ENCODE data around the gene MRPS27. TPM values are rescaled to one million over a fixed set of nuclear protein-coding genes. Genes with fewer than 3 reads are reported as not detected.

Gene MRPS27
- total and polyA plus RNA-seq, 4 donors = 17.6 to 38.7 (median 34.9) TPM

DNA sequence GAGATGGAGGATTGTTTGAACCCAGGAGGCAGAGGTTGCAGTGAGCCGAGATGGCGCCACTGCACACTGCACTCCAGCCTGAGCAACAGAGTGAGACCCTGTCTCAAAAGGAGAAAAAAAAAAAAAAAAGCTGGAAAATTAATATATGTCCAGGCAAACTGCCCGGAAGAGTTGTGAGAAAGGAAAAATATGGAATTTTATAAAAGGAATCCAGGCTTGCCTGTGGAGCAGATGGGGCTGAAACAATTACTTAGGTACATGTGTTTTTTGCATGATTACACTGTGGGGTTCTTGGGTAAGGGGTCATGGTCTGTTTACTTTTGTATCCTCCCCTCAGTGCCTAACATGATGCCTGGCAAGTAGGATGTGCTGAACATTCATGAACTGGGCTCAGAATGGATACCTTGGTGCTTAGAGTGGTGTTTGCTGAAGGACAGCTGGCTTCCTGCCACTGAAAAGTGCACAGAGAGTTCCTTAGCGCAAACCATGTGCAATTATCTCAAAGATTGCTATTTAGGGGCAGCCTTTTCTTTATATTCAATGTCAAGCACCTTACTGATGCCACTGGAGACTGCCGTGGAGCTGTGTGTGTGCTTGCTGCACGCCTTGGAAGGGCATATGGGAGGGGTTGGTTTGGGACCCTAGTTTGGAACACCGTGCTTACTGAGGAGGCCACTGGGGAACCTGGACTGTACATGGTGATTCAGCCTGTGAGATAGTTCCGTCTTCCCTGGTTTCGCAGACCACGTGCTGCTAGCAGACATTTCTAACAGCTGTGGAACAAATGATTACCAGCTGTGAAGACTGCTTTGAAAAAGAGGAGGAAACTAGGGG lies 134.3 kb downstream of the MRPS27 start:
- Histone ChIP-seq H3K9ac (ENCODE audit: low read depth in 1 of 2, low read length in 2 of 2) (no peak overlapping the region), H3K27ac (ENCODE audit: low read depth in 1 of 2, low read length in 2 of 2) (no peak overlapping the region), H3K4me1 (ENCODE audit: control insufficient read depth in 4 of 4, insufficient read depth in 4 of 4, low read length in 3 of 4) (no peaks in the 10 kb centered on the region), H3K36me3 (ENCODE audit: control insufficient read depth in 4 of 4, insufficient read depth in 3 of 4, low read depth in 1 of 4, low read length in 3 of 4) (no peaks in the 10 kb centered on the region), H3K27me3 (ENCODE audit: control insufficient read depth in 4 of 4, insufficient read depth in 4 of 4, low read length in 3 of 4) (peaks cover 0 to 10% (median 0%) of the 10 kb centered on the region in 4 donors), H3K4me3 (ENCODE audit: low read depth in 1 of 3, low read length in 3 of 3) (no peak overlapping the region), H3K9me3 (ENCODE audit: control insufficient read depth in 4 of 4, low read length in 3 of 4) (no peaks in the 10 kb centered on the region)
- 92% methylated on average over 10 of the region's 10 CpGs for WGBS
- DNase-seq (ENCODE audit: low spot score) = no peak
- TF ChIP-seq YY1 (IDR thresholded peaks at IDR 0.05) (no peak), TAF1 (conservative IDR thresholded peaks at IDR 0.05) (no peak)

- H3K4me3 ChIP-seq (ENCODE audit: low read depth in 1 of 3, low read length in 3 of 3) = no peak overlapping the region
- H3K36me3 ChIP-seq (ENCODE audit: control insufficient read depth in 4 of 4, insufficient read depth in 3 of 4, low read depth in 1 of 4, low read length in 3 of 4) = no peaks in the 10 kb centered on the region
- WGBS = 89% methylated on average over 3 of the region's 3 CpGs
- no peak for DNase-seq (ENCODE audit: low spot score)
- H3K4me1 ChIP-seq (ENCODE audit: control insufficient read depth in 4 of 4, insufficient read depth in 4 of 4, low read length in 3 of 4) = no peaks in the 10 kb centered on the region
- peaks cover 0 to 10% (median 0%) of the 10 kb centered on the region in 4 donors for H3K27me3 ChIP-seq (ENCODE audit: control insufficient read depth in 4 of 4, insufficient read depth in 4 of 4, low read length in 3 of 4)
- no peaks in the 10 kb centered on the region for H3K9me3 ChIP-seq (ENCODE audit: control insufficient read depth in 4 of 4, low read length in 3 of 4)
- TF ChIP-seq YY1 (IDR thresholded peaks at IDR 0.05) = no peak
- TF ChIP-seq HNF4G (IDR thresholded peaks at IDR 0.05) = no peak
- no peak for TF ChIP-seq TAF1 (conservative IDR thresholded peaks at IDR 0.05)
- TF ChIP-seq EGR1 (IDR thresholded peaks at IDR 0.05; ENCODE audit: low read depth in 2 of 2) = no peak
- TF ChIP-seq ZBTB33 (IDR thresholded peaks at IDR 0.05) = no peak
- TF ChIP-seq, protein P1, sequence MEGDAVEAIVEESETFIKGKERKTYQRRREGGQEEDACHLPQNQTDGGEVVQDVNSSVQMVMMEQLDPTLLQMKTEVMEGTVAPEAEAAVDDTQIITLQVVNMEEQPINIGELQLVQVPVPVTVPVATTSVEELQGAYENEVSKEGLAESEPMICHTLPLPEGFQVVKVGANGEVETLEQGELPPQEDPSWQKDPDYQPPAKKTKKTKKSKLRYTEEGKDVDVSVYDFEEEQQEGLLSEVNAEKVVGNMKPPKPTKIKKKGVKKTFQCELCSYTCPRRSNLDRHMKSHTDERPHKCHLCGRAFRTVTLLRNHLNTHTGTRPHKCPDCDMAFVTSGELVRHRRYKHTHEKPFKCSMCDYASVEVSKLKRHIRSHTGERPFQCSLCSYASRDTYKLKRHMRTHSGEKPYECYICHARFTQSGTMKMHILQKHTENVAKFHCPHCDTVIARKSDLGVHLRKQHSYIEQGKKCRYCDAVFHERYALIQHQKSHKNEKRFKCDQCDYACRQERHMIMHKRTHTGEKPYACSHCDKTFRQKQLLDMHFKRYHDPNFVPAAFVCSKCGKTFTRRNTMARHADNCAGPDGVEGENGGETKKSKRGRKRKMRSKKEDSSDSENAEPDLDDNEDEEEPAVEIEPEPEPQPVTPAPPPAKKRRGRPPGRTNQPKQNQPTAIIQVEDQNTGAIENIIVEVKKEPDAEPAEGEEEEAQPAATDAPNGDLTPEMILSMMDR (IDR thresholded peaks at IDR 0.05; ENCODE audit: low read depth, low read length, missing input control) = no peak
- H3K27ac ChIP-seq (ENCODE audit: low read depth in 1 of 2, low read length in 2 of 2) = no peak overlapping the region
- H3K9ac ChIP-seq (ENCODE audit: low read depth in 1 of 2, low read length in 2 of 2) = no peak overlapping the region
Measured at GRCh38 chr5:72184408-72184807, 135.6 kb downstream of the MRPS27 start.

DNA sequence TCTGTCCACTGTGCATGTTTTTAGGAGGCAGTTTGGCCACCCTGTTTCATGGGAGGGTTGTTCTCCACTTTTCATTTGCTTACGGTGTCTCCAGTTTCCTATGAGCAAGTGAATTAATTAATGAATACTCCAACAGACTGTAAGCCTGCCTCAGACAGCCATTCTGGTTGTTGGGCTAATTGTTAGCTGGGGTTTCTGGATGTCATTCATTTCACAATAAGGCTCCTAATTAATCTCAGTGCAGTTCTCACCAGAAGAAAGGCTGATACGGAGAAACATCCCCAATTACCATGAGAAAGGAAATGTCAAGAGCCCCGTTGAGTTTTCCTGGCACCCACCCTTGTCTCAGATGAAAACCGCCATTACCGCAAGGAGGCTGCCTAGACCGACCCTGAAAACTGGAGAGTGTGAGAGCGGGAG lies 136.9 kb downstream of the MRPS27 start:
- Histone ChIP-seq H3K9me3 (ENCODE audit: control insufficient read depth in 4 of 4, low read length in 3 of 4) (no peaks in the 10 kb centered on the region), H3K27ac (ENCODE audit: low read depth in 1 of 2, low read length in 2 of 2) (no peak overlapping the region), H3K4me3 (ENCODE audit: low read depth in 1 of 3, low read length in 3 of 3) (no peak overlapping the region), H3K9ac (ENCODE audit: low read depth in 1 of 2, low read length in 2 of 2) (no peak overlapping the region), H3K27me3 (ENCODE audit: control insufficient read depth in 4 of 4, insufficient read depth in 4 of 4, low read length in 3 of 4) (peaks cover 0 to 10% (median 0%) of the 10 kb centered on the region in 4 donors), H3K36me3 (ENCODE audit: control insufficient read depth in 4 of 4, insufficient read depth in 3 of 4, low read depth in 1 of 4, low read length in 3 of 4) (no peaks in the 10 kb centered on the region), H3K4me1 (ENCODE audit: control insufficient read depth in 4 of 4, insufficient read depth in 4 of 4, low read length in 3 of 4) (no peaks in the 10 kb centered on the region)
- 81% methylated on average over 7 of the region's 7 CpGs for WGBS
- no peak for TF ChIP-seq NR2F2 (IDR thresholded peaks at IDR 0.05)
- no peak for TF ChIP-seq ZBTB33 (IDR thresholded peaks at IDR 0.05)
- TF ChIP-seq, protein P1 (IDR thresholded peaks at IDR 0.05; ENCODE audit: low read depth, low read length, missing input control) = no peak
- no peak for TF ChIP-seq RXRA (IDR thresholded peaks at IDR 0.05)
- TF ChIP-seq JUND (IDR thresholded peaks at IDR 0.05) = no peak
- TF ChIP-seq FOXA2 (IDR thresholded peaks at IDR 0.05) = no peak
- TF ChIP-seq FOXA1 (IDR thresholded peaks at IDR 0.05) = no peak
- TF ChIP-seq SP1 (IDR thresholded peaks at IDR 0.05) = no peak
- no peak for TF ChIP-seq RAD21 (IDR thresholded peaks at IDR 0.05)
- no peak for TF ChIP-seq TAF1 (conservative IDR thresholded peaks at IDR 0.05)
- TF ChIP-seq, protein P2, sequence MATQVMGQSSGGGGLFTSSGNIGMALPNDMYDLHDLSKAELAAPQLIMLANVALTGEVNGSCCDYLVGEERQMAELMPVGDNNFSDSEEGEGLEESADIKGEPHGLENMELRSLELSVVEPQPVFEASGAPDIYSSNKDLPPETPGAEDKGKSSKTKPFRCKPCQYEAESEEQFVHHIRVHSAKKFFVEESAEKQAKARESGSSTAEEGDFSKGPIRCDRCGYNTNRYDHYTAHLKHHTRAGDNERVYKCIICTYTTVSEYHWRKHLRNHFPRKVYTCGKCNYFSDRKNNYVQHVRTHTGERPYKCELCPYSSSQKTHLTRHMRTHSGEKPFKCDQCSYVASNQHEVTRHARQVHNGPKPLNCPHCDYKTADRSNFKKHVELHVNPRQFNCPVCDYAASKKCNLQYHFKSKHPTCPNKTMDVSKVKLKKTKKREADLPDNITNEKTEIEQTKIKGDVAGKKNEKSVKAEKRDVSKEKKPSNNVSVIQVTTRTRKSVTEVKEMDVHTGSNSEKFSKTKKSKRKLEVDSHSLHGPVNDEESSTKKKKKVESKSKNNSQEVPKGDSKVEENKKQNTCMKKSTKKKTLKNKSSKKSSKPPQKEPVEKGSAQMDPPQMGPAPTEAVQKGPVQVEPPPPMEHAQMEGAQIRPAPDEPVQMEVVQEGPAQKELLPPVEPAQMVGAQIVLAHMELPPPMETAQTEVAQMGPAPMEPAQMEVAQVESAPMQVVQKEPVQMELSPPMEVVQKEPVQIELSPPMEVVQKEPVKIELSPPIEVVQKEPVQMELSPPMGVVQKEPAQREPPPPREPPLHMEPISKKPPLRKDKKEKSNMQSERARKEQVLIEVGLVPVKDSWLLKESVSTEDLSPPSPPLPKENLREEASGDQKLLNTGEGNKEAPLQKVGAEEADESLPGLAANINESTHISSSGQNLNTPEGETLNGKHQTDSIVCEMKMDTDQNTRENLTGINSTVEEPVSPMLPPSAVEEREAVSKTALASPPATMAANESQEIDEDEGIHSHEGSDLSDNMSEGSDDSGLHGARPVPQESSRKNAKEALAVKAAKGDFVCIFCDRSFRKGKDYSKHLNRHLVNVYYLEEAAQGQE (IDR thresholded peaks at IDR 0.05) = no peak
- no peak for DNase-seq (ENCODE audit: low spot score)

Data from liver (tissue), 9 donors.